ENCODE results near the gene CHCHD3.

Gene CHCHD3

GRCh38 chr7:132815696-132816311 is 266.1 kb downstream of the CHCHD3 start:
- no peak for DNase-seq (ENCODE audit: low spot score)

- DNase-seq (ENCODE audit: low spot score) = no peak
Observed at GRCh38 chr7:132815130-132815529, 266.8 kb downstream of the CHCHD3 start.

GRCh38 chr7:132810561-132810960 is 271.3 kb downstream of the CHCHD3 start:
- no peak for DNase-seq (ENCODE audit: low spot score)

DNA sequence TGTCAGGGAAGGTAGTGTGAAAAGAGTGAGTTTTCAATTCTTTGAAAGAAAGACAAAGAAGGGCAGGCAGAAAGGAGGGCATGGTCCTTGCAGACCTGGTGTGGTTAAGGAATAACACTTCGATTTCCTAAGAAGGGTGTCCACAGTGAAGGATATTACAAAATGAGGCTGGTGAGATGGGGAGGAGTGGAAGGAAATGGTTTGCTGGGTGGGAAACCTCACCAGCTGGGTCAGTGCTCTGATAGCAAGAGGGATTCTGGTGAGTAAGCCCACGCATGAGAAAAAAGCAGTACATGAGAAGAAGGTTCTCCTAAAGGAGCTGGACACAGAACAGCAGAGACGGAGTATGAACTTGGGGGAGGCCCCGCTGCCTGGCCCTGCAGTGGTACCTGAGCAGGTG is 275.1 kb downstream of the CHCHD3 start:
- no peak for DNase-seq (ENCODE audit: low spot score)

GRCh38 chr7:132805766-132806165 is 276.1 kb downstream of the CHCHD3 start:
- no peak for DNase-seq (ENCODE audit: low spot score)

- no peak for DNase-seq (ENCODE audit: low spot score)
Observed at GRCh38 chr7:132804849-132805485, 276.9 kb downstream of the CHCHD3 start.

- DNase-seq (ENCODE audit: low spot score) = no peak
Observed at GRCh38 chr7:132800522-132800921, 281.4 kb downstream of the CHCHD3 start.

DNA sequence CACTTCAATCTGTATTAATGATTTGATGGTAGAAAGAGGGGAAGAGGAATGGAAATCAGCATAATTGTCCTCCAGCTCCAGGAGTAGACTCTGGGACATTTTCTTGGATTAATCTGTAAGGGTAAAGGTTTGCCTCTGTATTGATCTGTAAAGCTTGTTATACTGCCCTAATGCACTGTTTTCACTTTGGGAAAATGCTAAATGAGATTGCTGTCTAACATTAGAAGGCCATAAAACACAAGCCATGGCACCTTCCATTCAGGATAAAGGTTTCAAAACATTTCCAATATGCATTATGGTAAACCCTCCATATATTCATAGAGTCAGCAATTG is 282.8 kb downstream of the CHCHD3 start:
- DNase-seq (ENCODE audit: low spot score) = no peak

DNA sequence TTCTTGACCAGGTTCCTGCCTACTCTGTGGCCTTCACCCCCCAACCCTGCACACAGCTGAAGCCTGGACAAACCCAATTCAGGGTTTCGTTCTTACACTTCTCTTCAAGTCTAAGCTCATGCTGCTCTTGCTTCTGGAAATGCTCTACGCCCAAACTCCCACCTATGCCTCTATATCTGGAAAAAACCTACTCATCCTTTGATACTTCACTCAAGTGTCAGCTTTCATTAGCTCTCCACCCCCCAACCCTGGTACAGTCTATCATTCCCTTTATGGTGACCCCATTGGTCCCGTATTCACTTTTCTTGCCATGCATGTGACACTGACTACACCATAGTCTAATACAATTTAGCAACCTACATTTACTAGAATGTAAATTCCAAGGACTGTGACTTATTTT is 284.7 kb downstream of the CHCHD3 start:
- no peak for DNase-seq (ENCODE audit: low spot score)

DNA sequence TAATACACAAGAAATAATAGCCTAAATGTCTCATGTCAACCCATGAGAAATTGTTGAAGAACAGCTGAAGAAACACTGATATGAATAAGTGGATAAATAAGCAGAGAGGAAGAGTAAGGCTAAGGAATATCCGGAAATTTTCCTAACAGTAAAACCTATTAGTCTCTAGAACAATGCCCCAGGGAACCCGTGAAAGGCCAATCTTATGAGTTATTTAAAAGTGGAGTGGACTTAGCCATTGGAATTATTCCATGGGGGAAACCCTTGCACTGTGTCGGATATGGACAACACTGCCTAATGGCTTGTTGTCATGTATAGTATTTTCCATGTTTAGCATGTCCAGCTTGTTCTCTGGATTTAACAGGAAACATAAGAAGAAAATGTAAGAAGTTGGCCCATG is 288.4 kb downstream of the CHCHD3 start:
- DNase-seq (ENCODE audit: low spot score) = no peak

DNA sequence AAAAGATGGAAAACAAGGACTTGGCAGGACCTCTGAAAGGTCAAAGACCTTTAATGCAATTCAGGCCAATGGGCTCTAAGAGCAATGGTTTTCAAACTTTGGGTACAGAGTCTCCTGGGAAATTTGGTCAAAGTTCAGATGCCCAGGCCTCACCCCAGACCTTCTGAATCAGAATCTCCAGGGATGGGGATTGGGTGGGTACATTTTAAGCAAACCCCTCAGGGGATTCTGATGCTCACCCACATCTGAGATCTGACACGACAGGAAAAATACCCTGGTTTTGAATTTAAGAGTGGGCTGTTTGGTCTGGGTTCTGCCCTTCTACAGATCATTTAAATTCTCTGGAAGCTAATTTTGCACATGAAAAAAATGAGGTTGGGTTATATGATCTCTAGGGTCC is 290.9 kb downstream of the CHCHD3 start:
- no peak for DNase-seq (ENCODE audit: low spot score)

DNA sequence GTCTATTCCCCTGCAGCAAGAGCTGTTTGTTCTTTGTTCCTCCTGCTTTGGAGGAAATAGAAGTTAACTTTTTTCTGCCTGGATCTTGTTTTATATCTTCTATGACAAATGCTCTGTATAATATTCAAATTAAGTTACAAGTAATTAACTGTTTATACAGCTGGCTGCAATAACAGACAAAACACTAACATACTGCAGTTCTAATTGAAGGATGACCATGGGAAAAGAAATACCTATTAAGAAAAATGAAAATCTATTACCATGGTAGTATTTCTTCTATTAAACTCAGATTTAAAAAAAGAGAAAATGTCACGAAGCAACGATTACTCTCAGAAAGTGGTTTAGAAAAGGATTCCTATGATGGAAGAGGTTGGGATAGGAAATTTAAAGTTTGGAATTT is 291.8 kb downstream of the CHCHD3 start:
- DNase-seq (ENCODE audit: low spot score) = no peak

DNA sequence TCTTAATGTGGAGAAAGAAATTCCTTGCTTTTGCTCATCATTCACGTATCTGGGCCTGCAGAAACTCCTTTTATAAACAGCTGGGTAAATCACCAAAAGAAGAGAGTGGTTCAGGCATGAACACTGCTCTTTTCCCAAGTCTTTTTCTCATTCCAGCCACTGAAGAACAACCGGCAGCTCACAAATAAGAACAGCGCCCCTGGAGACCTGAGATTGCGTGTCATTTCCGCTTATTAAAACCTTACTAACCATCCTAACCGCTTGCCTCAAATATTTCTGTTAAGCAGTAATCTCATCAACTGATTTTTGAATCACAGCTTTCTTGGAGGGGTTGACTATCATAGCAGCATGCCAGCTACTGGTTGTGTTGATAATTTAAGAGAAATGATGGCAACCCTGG is 292.6 kb downstream of the CHCHD3 start:
- DNase-seq (ENCODE audit: low spot score) = no peak

GRCh38 chr7:132785870-132786269 is 296.0 kb downstream of the CHCHD3 start:
- no peak for DNase-seq (ENCODE audit: low spot score)

- DNase-seq (ENCODE audit: low spot score) = no peak
Observed at GRCh38 chr7:132784406-132784805, 297.5 kb downstream of the CHCHD3 start.

GRCh38 chr7:132783824-132784223 is 298.1 kb downstream of the CHCHD3 start:
- no peak for DNase-seq (ENCODE audit: low spot score)

DNA sequence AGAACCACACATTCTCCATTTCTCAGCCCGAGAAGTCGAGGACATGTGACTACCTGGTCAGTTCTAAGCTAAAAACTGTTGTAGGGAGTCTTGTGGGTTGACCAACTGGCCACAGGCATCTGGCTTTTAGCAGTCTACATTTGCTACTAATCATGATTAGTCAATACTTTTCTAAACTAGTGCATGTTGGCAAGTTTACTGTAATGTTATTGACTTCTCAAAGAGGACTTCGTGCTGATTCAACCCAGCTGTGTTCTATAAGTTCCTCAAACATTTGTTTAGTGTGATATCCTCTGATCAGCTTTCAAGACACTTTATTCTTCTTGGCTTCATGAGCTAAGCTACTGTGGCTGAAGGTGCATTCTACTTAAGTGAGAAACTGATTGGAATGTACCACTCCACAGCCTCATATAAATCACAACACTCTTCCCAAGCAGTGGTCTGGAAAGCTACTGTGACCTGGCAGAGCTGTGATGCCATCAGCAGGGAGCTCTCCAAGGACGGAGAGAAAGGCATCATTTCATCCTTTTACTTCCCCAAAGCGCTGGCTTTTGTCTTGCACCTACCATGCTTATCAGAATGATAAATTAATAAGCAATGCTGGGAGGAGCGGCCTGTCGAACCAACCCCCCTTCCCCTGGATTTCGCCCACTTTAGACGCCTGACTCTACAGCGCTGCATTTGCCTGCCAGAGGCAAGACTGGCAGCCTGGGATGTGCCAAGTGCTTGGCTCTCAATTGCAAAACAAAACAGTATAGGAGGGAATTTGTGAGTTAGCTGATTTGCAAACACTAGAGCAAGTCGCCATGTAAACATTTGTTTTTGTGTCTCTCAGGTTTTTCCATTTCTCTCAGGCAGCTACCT is 298.9 kb downstream of the CHCHD3 start:
- DNase-seq (ENCODE audit: low spot score) = no peak

DNA sequence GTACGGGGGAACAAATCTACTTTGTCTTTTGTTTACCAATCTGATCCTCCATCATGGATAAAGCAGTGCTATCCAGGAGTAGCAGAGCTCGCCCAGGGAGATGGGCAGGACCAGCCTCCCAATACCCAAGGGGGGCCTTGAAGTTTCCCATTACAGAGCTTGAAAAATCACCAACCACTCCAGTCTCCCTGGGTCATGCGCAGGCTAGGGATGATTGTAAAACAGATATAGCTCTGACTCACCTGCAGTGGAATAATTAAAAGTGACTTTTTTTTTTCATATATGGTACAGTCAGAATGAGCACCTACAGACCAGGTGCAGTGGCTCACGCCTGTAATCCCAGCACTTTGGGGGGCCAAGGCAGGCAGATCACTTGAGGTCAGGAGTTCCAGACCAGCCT is 301.1 kb downstream of the CHCHD3 start:
- DNase-seq (ENCODE audit: low spot score) = no peak

GRCh38 chr7:132779164-132779563 is 302.7 kb downstream of the CHCHD3 start:
- no peak for DNase-seq (ENCODE audit: low spot score)

DNA sequence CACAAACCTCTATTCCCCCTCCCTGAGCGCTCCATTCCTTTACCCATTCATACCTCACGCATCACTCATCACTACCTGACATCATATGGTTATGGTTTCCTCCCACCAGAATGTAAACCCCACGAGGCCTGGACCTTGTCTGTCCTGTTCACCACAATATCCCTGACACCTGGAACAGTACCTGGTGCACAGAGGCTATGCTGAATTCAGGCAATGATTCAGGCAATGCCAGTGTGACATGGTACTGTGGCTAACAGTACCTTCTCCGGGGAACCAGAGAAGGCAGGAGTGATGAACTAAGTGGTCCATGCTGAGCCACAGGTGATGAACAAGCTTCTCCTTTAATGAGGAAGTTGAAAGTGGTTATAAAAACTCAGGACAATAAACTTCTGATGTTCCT is 303.1 kb downstream of the CHCHD3 start:
- DNase-seq (ENCODE audit: low spot score) = no peak

DNA sequence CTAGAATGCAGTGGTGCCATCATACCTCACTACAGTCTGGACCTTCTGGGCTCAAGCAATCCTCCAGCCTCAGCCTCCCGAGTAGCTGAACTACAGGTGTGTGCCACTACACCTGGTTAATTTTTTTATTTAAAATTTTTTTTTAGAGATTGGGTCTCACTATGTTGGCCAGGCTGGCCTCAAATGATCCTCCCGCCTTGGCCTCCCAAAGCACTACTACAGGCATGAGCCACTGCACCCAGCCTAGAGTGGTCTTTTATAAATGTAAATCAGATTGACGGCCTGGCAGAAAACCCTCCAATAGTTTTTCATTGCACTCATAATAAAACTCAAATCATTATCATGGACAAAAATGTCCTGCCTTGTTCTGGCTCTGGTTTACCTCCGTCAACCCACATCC is 303.9 kb downstream of the CHCHD3 start:
- no peak for DNase-seq (ENCODE audit: low spot score)

- no peak for DNase-seq (ENCODE audit: low spot score)
Observed at GRCh38 chr7:132777414-132777813, 304.5 kb downstream of the CHCHD3 start.

DNA sequence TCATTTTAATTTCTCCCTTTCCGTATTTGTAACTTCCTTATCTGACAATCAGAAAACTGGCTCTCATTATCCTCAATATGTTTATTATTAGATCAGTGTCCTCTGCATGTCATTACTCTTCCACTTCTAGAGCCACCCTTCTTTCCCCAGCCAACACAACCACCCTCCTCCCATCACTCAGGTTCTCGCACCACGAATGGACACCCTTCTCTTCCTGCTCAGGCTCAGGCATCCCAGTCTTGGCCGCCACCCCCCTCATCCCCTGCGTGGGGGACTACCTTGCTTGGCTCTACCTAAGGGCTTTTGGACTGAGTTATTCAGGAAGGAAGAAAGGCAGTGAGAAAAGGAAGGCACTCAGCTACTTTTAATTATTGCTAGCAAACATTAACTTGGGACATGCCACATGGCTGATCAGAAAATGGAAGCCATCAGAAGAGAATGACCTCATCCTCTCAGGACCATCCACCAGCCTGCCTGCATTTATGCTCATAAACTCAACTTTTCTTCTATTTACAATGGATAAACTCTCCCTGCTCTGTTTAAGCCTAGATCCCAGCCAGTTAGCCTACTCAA is 305.8 kb downstream of the CHCHD3 start:
- no peak for DNase-seq (ENCODE audit: low spot score)

Measured in CD4-positive, alpha-beta T cell treated with Interleukin-15 for 4 hours (primary cell).